ENCODE results near the gene JAKMIP1. TPM values are rescaled to one million over a fixed set of nuclear protein-coding genes. Genes with fewer than 3 reads are reported as not detected.

Gene JAKMIP1
- total RNA-seq, 2 donors from 2014 or later = 0.78 to 1.3 TPM

- no peak for DNase-seq
- 65 to 77% methylated on average over 5 to 7 of the region's 7 CpGs for WGBS, 2 donors
- H3K27ac ChIP-seq = no peak overlapping the region
- intact Hi-C loops (cut with DNase I) = no loop called here
- no peaks in the 10 kb centered on the region for H3K36me3 ChIP-seq (replicated peaks in 1 of 2; ENCODE audit: insufficient read depth in 1 of 2, low read depth in 2 of 2)
- no peak for TF ChIP-seq POLR2A (IDR thresholded peaks at IDR 0.05)
- H3K9me3 ChIP-seq = no peaks in the 10 kb centered on the region
- no peak for ATAC-seq
- H3K4me1 ChIP-seq = no peaks in the 10 kb centered on the region
- H3K4me3 ChIP-seq = no peak overlapping the region
- H3K27me3 ChIP-seq = no peaks in the 10 kb centered on the region
These were observed 82.1 kb downstream of the JAKMIP1 start for GRCh38 chr4:6118201-6118600.

- Histone ChIP-seq H3K27ac (no peak overlapping the region), H3K4me1 (no peaks in the 10 kb centered on the region), H3K36me3 (replicated peaks in 1 of 2; ENCODE audit: insufficient read depth in 1 of 2, low read depth in 2 of 2) (no peaks in the 10 kb centered on the region), H3K4me3 (no peak overlapping the region), H3K9me3 (no peaks in the 10 kb centered on the region), H3K27me3 (no peaks in the 10 kb centered on the region)
- DNase-seq (peak in 1 of 4 donors; percentile 35), ATAC-seq (no peak)
- 24 to 26% methylated on average over 12 to 15 of the region's 15 CpGs for WGBS, 2 donors
- intact Hi-C loops (cut with DNase I) = no loop called here
- TF ChIP-seq POLR2A (IDR thresholded peaks at IDR 0.05) (no peak), CTCF (IDR thresholded peaks at IDR 0.05) (no peak)
These were observed 83.6 kb downstream of the JAKMIP1 start for GRCh38 chr4:6116696-6117285.

GRCh38 chr4:6115746-6116586, 84.4 kb downstream of the JAKMIP1 start:
- DNase-seq (no peak), ATAC-seq (no peak)
- Histone ChIP-seq H3K4me3 (no peak overlapping the region), H3K27me3 (no peaks in the 10 kb centered on the region), H3K9me3 (no peaks in the 10 kb centered on the region), H3K36me3 (replicated peaks in 1 of 2; ENCODE audit: insufficient read depth in 1 of 2, low read depth in 2 of 2) (no peaks in the 10 kb centered on the region), H3K27ac (no peak overlapping the region), H3K4me1 (no peaks in the 10 kb centered on the region)
- TF ChIP-seq POLR2A (IDR thresholded peaks at IDR 0.05) (no peak), CTCF (IDR thresholded peaks at IDR 0.05) (no peak)
- 55 to 61% methylated on average over 17 to 23 of the region's 23 CpGs for WGBS, 2 donors
- intact Hi-C loops (cut with DNase I) = no loop called here

- no peak for ATAC-seq
These were observed 85.0 kb downstream of the JAKMIP1 start for GRCh38 chr4:6115342-6115741.

More at GRCh38 chr4:6115342-6115741, 85.0 kb downstream of the JAKMIP1 start:
- 38 to 43% methylated on average over 5 of the region's 5 CpGs for WGBS, 2 donors
- intact Hi-C loops (cut with DNase I) = no loop called here
- H3K9me3 ChIP-seq = no peaks in the 10 kb centered on the region
- H3K27ac ChIP-seq = no peak overlapping the region
- TF ChIP-seq POLR2A (IDR thresholded peaks at IDR 0.05) (no peak), CTCF (IDR thresholded peaks at IDR 0.05) (no peak)
- no peak overlapping the region for H3K4me3 ChIP-seq
- H3K27me3 ChIP-seq = no peaks in the 10 kb centered on the region
- DNase-seq = no peak
- H3K4me1 ChIP-seq = no peaks in the 10 kb centered on the region
- no peaks in the 10 kb centered on the region for H3K36me3 ChIP-seq (replicated peaks in 1 of 2; ENCODE audit: insufficient read depth in 1 of 2, low read depth in 2 of 2)

Measured in body of pancreas (tissue), 4 donors.